A673 (cell line): ENCODE measurements around the gene TET1. TPM values are rescaled to one million over a fixed set of nuclear protein-coding genes. Genes with fewer than 3 reads are reported as not detected.

Source experiments
- BruUV-seq: library from RNA; stranded (reverse); fragments of 400-500 nt; replicated peaks from 2 replicates; lab custom pipeline; 2021; lab: Mats Ljungman, UMichigan
- CTCF ChIA-PET: fragments of 300-600 bp; sonication (Branson Sonifier 250); formaldehyde crosslinking; loops from one replicate; lab custom pipeline; 2022; ENCODE audit warnings: antibody characterized with exemption; lab: Charles Lee
- POLR2A ChIA-PET: fragments of 300-600 bp; sonication (Branson Sonifier 250); formaldehyde crosslinking; loops from one replicate; lab custom pipeline; 2022; ENCODE audit warnings: antibody characterized with exemption; ENCODE audit not compliant: low non-redundant PET; lab: Charles Lee
- DNase-seq: peaks from one replicate; pipeline ENCODE4 v3.0.0-alpha.2; 2015; ENCODE audit warnings: low spot score
- H3K27ac ChIP-seq: fragments of 200-600 bp; sonication (generic); 2 replicates; pipeline ENCODE4 v1.5.1; 2016; ENCODE audit warnings: mixed run types, low read depth, mild to moderate bottlenecking, mixed read lengths, antibody characterized with exemption, low read length; ENCODE audit not compliant: poor library complexity, severe bottlenecking
- H3K27me3 ChIP-seq: fragments of 200-600 bp; sonication (generic); replicated peaks from 2 replicates; pipeline ENCODE4 v1.6.1; 2017; ENCODE audit warnings: mixed run types, low read depth, mild to moderate bottlenecking, mixed read lengths, antibody characterized with exemption, low read length; ENCODE audit not compliant: insufficient read depth, poor library complexity
- H3K36me3 ChIP-seq: fragments of 200-600 bp; sonication (generic); 2 replicates; pipeline ENCODE4 v1.6.1; 2016; ENCODE audit warnings: mixed run types, mild to moderate bottlenecking, mixed read lengths, antibody characterized with exemption, low read length; ENCODE audit not compliant: insufficient read depth, poor library complexity, severe bottlenecking
- H3K4me1 ChIP-seq: fragments of 200-600 bp; sonication (generic); 2 replicates; pipeline ENCODE4 v1.6.1; 2017; ENCODE audit warnings: mixed run types, mild to moderate bottlenecking, mixed read lengths, antibody characterized with exemption, low read length; ENCODE audit not compliant: insufficient read depth, poor library complexity, severe bottlenecking
- H3K4me3 ChIP-seq: fragments of 200-600 bp; sonication (generic); 2 replicates; pipeline ENCODE4 v1.5.1; 2016; ENCODE audit warnings: low read depth, mixed run types, mild to moderate bottlenecking, mixed read lengths, low read length; ENCODE audit not compliant: poor library complexity, severe bottlenecking
- H3K9me3 ChIP-seq: fragments of 200-600 bp; sonication (generic); 2 replicates; pipeline ENCODE4 v1.6.1; 2016; ENCODE audit warnings: mixed run types, low read depth, mild to moderate bottlenecking, mixed read lengths, antibody characterized with exemption, low read length; ENCODE audit not compliant: poor library complexity, severe bottlenecking
- EZH2 ChIP-seq: fragments of 200-600 bp; sonication (generic); IDR thresholded peaks from 2 replicates; pipeline ENCODE4 v1.6.1; 2017; ENCODE audit warnings: borderline replicate concordance, low read depth, mild to moderate bottlenecking, mixed read lengths, antibody characterized with exemption, low read length; ENCODE audit not compliant: poor library complexity, severe bottlenecking
- intact Hi-C: fragments of 100-400 bp; cut with micrococcal nuclease; formaldehyde crosslinking; loops from one replicate; pipeline ENCODE4 v1.10.0; 2022; ENCODE audit not compliant: unreplicated experiment
- total RNA-seq: library from RNA; stranded (reverse); gene quantifications from 2 replicates; pipeline ENCODE4 v1.2.3, GENCODE V29; 2021
- TF ChIP-seq, protein P1 (sequence below): fragments of 300-800, 200-600 bp; sonication (generic); conservative IDR thresholded peaks from 2 replicates; pipeline ENCODE4 v1.5.1; 2017; ENCODE audit warnings: low read depth, mild to moderate bottlenecking, antibody characterized with exemption, low read length, moderate library complexity, mixed read lengths

Gene TET1
- total RNA-seq, 1 experiment from 2014 or later = 15.2 TPM

GRCh38 chr10:68558478-68558877 is 1.7 kb upstream of the TET1 start:
- no peak for DNase-seq
- intact Hi-C loops = loop anchor here (10.0 kb wide), 1 partner anchor 346 kb away; the partner anchor contains the start of gene DDX50
- Histone ChIP-seq H3K4me1 (peaks cover 12% of the 10 kb centered on the region), H3K36me3 (no peaks in the 10 kb centered on the region), H3K27ac (no peak overlapping the region), H3K9me3 (no peaks in the 10 kb centered on the region), H3K27me3 (no peaks in the 10 kb centered on the region), H3K4me3 (no peak overlapping the region)
- no peak for TF ChIP-seq EZH2
- TF ChIP-seq, protein P1, sequence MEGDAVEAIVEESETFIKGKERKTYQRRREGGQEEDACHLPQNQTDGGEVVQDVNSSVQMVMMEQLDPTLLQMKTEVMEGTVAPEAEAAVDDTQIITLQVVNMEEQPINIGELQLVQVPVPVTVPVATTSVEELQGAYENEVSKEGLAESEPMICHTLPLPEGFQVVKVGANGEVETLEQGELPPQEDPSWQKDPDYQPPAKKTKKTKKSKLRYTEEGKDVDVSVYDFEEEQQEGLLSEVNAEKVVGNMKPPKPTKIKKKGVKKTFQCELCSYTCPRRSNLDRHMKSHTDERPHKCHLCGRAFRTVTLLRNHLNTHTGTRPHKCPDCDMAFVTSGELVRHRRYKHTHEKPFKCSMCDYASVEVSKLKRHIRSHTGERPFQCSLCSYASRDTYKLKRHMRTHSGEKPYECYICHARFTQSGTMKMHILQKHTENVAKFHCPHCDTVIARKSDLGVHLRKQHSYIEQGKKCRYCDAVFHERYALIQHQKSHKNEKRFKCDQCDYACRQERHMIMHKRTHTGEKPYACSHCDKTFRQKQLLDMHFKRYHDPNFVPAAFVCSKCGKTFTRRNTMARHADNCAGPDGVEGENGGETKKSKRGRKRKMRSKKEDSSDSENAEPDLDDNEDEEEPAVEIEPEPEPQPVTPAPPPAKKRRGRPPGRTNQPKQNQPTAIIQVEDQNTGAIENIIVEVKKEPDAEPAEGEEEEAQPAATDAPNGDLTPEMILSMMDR = no peak
- POLR2A ChIA-PET = no interaction called here
- CTCF ChIA-PET = interaction anchor here (0.7 kb wide), 1 partner anchor 115 kb away, joined by 3 read pairs; no protein-coding TSS in a partner anchor
- BruUV-seq = no TSS peak

DNA sequence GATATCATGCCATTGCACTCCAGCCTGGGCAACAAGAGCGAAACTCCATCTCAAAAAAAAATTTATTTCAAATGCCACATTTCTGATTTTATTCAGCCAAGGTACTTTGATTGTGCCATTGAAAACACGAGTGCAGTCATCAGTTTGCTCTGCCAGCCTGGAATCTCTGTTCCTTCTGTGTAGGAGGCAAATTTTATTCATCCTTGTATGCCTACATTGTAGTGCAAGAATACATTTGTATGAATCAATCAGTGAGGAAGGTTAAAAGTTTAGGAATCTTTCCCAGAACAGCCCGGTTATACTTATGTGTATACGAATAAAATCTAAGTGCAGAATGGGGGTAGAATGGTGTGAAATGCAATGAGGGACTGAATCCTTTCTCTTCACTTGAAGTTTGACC is 886 bp upstream of the TET1 start:
- no peak for DNase-seq
- Histone ChIP-seq H3K9me3 (no peaks in the 10 kb centered on the region), H3K27ac (no peak overlapping the region), H3K4me1 (peaks cover 12% of the 10 kb centered on the region), H3K27me3 (no peaks in the 10 kb centered on the region), H3K36me3 (no peaks in the 10 kb centered on the region), H3K4me3 (no peak overlapping the region)
- TF ChIP-seq, protein P1 = no peak
- TF ChIP-seq EZH2 = no peak
- CTCF ChIA-PET = no interaction called here
- POLR2A ChIA-PET = no interaction called here
- no TSS peak for BruUV-seq
- intact Hi-C loops = loop anchor here (10.0 kb wide), 1 partner anchor 346 kb away; the partner anchor contains the start of gene DDX50

DNA sequence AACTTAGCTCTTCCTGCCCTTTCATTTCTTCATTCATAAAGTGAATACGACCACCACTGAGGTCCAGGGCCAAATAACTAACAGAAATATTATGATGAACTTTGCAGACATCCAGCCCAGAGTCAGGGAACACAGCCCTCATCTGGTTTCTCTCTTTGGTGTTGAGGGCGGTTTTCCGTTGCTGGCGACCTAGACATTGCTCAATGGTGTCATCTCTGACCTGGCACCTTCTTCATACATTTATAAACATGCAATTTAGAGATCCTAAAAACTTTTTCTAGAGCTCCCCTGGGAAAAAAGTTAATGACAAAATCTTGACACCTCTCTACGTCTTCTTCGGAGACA is 324 bp upstream of the TET1 start:
- Histone ChIP-seq H3K4me3 (peak overlapping the region; percentile 80), H3K9me3 (no peaks in the 10 kb centered on the region), H3K36me3 (no peaks in the 10 kb centered on the region), H3K27me3 (no peaks in the 10 kb centered on the region), H3K4me1 (peaks cover 12% of the 10 kb centered on the region), H3K27ac (peak overlapping the region; percentile 88)
- no peak for TF ChIP-seq EZH2
- TF ChIP-seq, protein P1 = no peak
- ChIA-PET POLR2A (no interaction called here), CTCF (interaction anchor here (1.4 kb wide), 1 partner anchor 9 kb away, joined by 6 read pairs; no protein-coding TSS in a partner anchor)
- no peak for DNase-seq
- no TSS peak for BruUV-seq
- intact Hi-C loops = loop anchor here (1.0 to 10.0 kb wide), 3 partner anchors 40 to 345 kb away; partner anchors contain the start of genes CCAR1 and DDX50
